ENCODE data around the gene GNG7. TPM values are rescaled to one million over a fixed set of nuclear protein-coding genes. Genes with fewer than 3 reads are reported as not detected.

GNG7 gene
- polyA plus RNA-seq, 1 experiment, result 0.22 TPM

DNA sequence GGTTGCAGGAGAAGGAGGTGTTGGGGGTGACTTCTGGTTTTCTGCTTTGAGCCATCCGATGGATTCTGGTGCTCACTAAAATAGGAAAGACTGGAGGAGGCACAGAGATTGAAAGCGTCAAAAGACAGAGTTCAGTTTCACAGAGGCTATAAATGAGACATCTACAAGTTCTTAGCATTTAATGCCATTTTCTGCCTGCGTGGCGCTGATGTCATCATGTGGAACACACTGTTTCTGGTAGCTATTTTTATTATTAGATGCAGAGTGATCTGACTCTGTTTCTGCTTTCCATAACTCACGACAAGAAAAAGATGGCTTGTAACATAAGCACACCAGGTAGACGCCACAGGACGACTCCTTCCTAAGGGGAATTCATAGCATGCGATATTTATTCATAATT is 40.6 kb upstream of the GNG7 start:
- DNase-seq (ENCODE audit: low read depth), result no peak
- ChIA-PET POLR2A (no interaction called here), CTCF (interaction anchor here (1.3 to 12.6 kb wide), 2 partner anchors 40 to 94 kb away, joined by 3 to 244 read pairs; partner anchors contain the start of gene SGTA)
- TF ChIP-seq, protein P1, sequence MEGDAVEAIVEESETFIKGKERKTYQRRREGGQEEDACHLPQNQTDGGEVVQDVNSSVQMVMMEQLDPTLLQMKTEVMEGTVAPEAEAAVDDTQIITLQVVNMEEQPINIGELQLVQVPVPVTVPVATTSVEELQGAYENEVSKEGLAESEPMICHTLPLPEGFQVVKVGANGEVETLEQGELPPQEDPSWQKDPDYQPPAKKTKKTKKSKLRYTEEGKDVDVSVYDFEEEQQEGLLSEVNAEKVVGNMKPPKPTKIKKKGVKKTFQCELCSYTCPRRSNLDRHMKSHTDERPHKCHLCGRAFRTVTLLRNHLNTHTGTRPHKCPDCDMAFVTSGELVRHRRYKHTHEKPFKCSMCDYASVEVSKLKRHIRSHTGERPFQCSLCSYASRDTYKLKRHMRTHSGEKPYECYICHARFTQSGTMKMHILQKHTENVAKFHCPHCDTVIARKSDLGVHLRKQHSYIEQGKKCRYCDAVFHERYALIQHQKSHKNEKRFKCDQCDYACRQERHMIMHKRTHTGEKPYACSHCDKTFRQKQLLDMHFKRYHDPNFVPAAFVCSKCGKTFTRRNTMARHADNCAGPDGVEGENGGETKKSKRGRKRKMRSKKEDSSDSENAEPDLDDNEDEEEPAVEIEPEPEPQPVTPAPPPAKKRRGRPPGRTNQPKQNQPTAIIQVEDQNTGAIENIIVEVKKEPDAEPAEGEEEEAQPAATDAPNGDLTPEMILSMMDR (IDR thresholded peaks at IDR 0.05; ENCODE audit: insufficient read depth, low read depth, low read length), result no peak
- H3K27me3 ChIP-seq (ENCODE audit: control insufficient read depth, insufficient read depth, low read length), result no peaks in the 10 kb centered on the region
- no peak overlapping the region for H3K4me3 ChIP-seq (ENCODE audit: low read depth, low read length)
- H3K36me3 ChIP-seq (ENCODE audit: control insufficient read depth, insufficient read depth, low read length), result no peaks in the 10 kb centered on the region

DNA sequence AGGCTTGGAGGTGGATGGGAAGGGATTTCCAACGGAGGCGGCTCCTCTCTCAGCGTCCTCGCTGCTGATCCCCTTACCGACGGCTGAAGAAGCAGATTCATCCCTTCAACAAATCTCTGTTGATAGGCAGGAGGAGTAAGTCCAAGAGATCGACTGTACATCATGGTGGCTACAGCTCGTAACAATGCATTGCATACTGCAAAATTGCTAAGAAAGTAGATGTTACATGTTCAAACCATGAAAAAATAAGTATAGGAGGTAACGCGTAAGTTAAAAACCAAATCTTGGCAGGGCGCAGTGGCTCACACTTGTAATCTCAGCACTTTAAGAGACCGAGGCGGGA is 37.8 kb upstream of the GNG7 start:
- ChIA-PET CTCF (interaction anchor here (1.5 to 2.2 kb wide), 2 partner anchors 9 to 92 kb away, joined by 6 to 14 read pairs; no protein-coding TSS in a partner anchor), POLR2A (no interaction called here)
- H3K36me3 ChIP-seq (ENCODE audit: control insufficient read depth, insufficient read depth, low read length), result peaks cover 4% of the 10 kb centered on the region
- H3K27me3 ChIP-seq (ENCODE audit: control insufficient read depth, insufficient read depth, low read length), result no peaks in the 10 kb centered on the region
- no peak overlapping the region for H3K4me3 ChIP-seq (ENCODE audit: low read depth, low read length)
- no peak for DNase-seq (ENCODE audit: low read depth)
- TF ChIP-seq, protein P1 (IDR thresholded peaks at IDR 0.05; ENCODE audit: insufficient read depth, low read depth, low read length), result no peak

DNA sequence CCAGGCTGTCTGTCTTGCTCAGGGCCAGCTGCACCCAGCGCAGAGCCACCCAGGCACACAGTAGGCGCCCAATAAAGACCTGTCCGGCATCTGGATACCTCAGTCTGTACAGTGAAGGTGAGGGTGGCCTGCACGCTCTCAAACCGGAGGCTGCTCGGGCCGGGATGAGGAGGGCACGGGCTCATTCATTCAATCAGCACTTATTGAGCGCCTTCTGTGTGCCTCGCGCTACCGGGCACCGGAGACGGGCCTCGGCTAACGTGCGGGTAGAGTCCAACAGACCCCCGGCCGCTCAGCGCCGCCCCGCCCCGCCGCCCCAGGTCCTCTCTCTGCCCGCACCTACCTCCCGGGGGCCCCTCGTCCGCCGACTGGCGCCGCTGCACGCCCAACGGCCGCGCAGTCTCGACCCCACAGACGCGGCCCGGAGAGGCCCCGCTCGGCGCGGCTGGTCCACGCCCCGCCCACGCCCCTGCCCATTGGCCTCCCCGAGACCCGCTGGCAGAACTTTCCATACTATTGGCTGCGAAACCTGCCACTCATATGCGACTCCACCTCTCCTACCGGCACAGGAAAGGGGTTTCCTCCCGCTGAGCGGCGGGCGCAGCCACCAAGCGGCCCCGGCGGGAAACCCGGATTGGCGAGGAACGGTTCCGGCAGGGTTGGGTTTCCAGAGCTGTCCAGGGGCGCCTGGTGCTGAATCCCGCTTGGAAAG is 37.3 kb upstream of the GNG7 start, which contains the start of gene SLC39A3:
TSS of gene SLC39A3 (minus strand) at position 416 of the 712 bp plus-strand sequence. CDS start 2,760 bp downstream, outside the sequence.
- Histone ChIP-seq H3K36me3 (ENCODE audit: control insufficient read depth, insufficient read depth, low read length) (peaks cover 6% of the 10 kb centered on the region), H3K27me3 (ENCODE audit: control insufficient read depth, insufficient read depth, low read length) (no peaks in the 10 kb centered on the region), H3K4me3 (ENCODE audit: low read depth, low read length) (peak within 1 kb of the TSS; percentile 88)
- ChIA-PET POLR2A (no interaction called here), CTCF (interaction anchor here (0.8 to 2.2 kb wide), 3 partner anchors 10 to 92 kb away, joined by 3 to 14 read pairs (median 6); no protein-coding TSS in a partner anchor)
- peak; percentile 76 for DNase-seq (ENCODE audit: low read depth)
- TF ChIP-seq, protein P1 (IDR thresholded peaks at IDR 0.05; ENCODE audit: insufficient read depth, low read depth, low read length), result peak; percentile 34

DNA sequence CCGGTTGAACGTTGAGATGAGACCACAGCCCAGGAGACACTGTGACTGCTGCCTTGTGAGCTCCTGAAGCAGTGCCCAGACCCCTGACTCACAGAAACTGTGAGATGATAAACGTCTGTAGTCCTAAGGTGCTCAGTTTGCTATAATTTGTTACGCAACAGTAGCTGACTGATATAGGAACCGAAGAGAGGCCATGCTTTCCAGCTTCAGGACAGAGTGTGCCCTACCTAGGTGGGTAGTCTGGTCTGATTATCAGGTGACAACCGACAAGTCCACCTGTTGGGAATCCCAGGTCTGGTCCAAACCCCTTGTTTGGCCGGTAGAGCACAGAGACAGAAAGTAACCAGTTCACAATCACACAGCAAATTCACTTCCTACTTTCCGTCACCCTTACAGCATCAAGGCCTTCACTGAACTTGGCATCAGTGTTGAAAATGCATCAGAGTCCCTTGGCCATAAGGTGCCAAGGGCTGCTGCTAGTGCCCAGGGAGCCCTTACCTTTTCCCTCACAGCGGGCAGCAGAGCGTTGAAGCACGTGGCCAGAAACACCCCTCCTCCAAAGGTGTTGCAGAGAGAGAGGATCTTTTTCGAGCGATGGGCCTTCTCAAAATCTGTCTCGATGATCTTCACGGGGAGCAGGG is 34.2 kb upstream of the GNG7 start:
- no peak overlapping the region for H3K4me3 ChIP-seq (ENCODE audit: low read depth, low read length)
- ChIA-PET CTCF (interaction anchor here (0.5 to 1.2 kb wide), 2 partner anchors 13 to 47 kb away, joined by 3 to 4 read pairs; no protein-coding TSS in a partner anchor), POLR2A (no interaction called here)
- TF ChIP-seq, protein P1 (IDR thresholded peaks at IDR 0.05; ENCODE audit: insufficient read depth, low read depth, low read length), result no peak
- no peak for DNase-seq (ENCODE audit: low read depth)
- H3K36me3 ChIP-seq (ENCODE audit: control insufficient read depth, insufficient read depth, low read length), result peaks cover 10% of the 10 kb centered on the region
- no peaks in the 10 kb centered on the region for H3K27me3 ChIP-seq (ENCODE audit: control insufficient read depth, insufficient read depth, low read length)

DNA sequence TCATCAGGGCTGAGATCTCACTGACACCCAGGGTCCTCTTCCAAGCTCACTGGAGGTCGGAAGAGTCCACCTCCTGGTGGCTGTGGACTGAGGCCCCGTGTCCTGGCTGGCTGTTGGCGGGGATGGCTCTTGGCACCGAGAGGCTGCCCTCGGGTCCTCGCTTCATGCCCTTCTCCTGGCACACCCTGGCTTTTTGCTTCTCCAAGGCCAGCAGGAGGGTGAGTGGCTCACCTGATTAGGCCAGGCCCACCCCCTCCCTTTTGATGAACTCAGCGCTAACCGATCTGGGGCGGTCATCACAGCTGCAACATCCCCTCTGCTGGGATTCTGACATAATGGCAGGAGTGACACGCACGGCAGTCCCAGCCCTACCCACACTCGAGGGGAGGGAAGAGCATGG is 32.9 kb upstream of the GNG7 start:
- Histone ChIP-seq H3K4me3 (ENCODE audit: low read depth, low read length) (no peak overlapping the region), H3K27me3 (ENCODE audit: control insufficient read depth, insufficient read depth, low read length) (no peaks in the 10 kb centered on the region), H3K36me3 (ENCODE audit: control insufficient read depth, insufficient read depth, low read length) (peaks cover 10% of the 10 kb centered on the region)
- TF ChIP-seq, protein P1 (IDR thresholded peaks at IDR 0.05; ENCODE audit: insufficient read depth, low read depth, low read length), result no peak
- ChIA-PET CTCF (interaction anchor here (0.6 to 1.2 kb wide), 3 partner anchors 14 to 226 kb away, joined by 3 to 4 read pairs (median 3); no protein-coding TSS in a partner anchor), POLR2A (no interaction called here)
- DNase-seq (ENCODE audit: low read depth), result no peak

Measured in BJ (cell line).